Common myeloid progenitor, CD34-positive (primary cell): ENCODE data around the gene RNF133.

ENCODE experiments used
- CTCF ChIA-PET: fragments of 350-600 bp; sonication (Branson Sonifier 250); formaldehyde crosslinking; loops from one replicate; lab custom pipeline; 2021; ENCODE audit warnings: antibody characterized with exemption; lab: Charles Lee
- POLR2A ChIA-PET: fragments of 350-600 bp; sonication (Branson Sonifier 250); formaldehyde crosslinking; loops from one replicate; lab custom pipeline; 2021; ENCODE audit warnings: antibody characterized with exemption; lab: Charles Lee
- DNase-seq, 3 donors: peaks; one replicate each; pipeline versions ENCODE4 v3.0.0 to v3.0.0-alpha.2; 2013
- H3K27ac ChIP-seq, 2 experiments: 1 replicate in 1 of 2; 2 replicates in 1 of 2; pipeline ENCODE4 v1.7.0; 2013; ENCODE audit warnings: inconsistent platforms in 2 of 2, low read length in 2 of 2, mild to moderate bottlenecking in 2 of 2, low read depth in 1 of 2, moderate library complexity in 1 of 2; ENCODE audit not compliant: severe bottlenecking in 2 of 2, insufficient read depth in 1 of 2, poor library complexity in 1 of 2
- H3K27me3 ChIP-seq, 5 experiments: replicated peaks in 2 of 5; 1 replicate in 3 of 5; 2 replicates in 2 of 5; pipeline versions ENCODE4 v1.6.1 to v1.7.0; 2013; ENCODE audit warnings: low read length in 4 of 5, mild to moderate bottlenecking in 2 of 5, moderate library complexity in 2 of 5, inconsistent platforms in 1 of 5; ENCODE audit not compliant: insufficient read depth in 5 of 5, control insufficient read depth in 4 of 5
- H3K36me3 ChIP-seq, 4 experiments: 1 replicate in 2 of 4; 2 replicates in 2 of 4; pipeline versions ENCODE4 v1.6.1 to v1.7.0; 2013; ENCODE audit warnings: low read length in 3 of 4, control low read depth in 1 of 4, mild to moderate bottlenecking in 1 of 4; ENCODE audit not compliant: control insufficient read depth in 4 of 4, insufficient read depth in 4 of 4
- H3K4me1 ChIP-seq, 4 experiments: 1 replicate in 3 of 4; 2 replicates in 1 of 4; pipeline versions ENCODE4 v1.6.1 to v1.7.1; 2013; ENCODE audit warnings: low read length in 3 of 4, mild to moderate bottlenecking in 3 of 4, control low read depth in 1 of 4, inconsistent platforms in 1 of 4, moderate library complexity in 1 of 4; ENCODE audit not compliant: control insufficient read depth in 4 of 4, insufficient read depth in 4 of 4; ENCODE audit errors: control extremely low read depth in 1 of 4
- H3K4me3 ChIP-seq, 7 experiments: 1 replicate in 4 of 7; 2 replicates in 3 of 7; pipeline versions ENCODE4 v1.5.1 to v1.7.0; 2013; ENCODE audit warnings: mild to moderate bottlenecking in 7 of 7, low read length in 6 of 7, moderate library complexity in 6 of 7, inconsistent platforms in 2 of 7, low read depth in 2 of 7, control low read depth in 1 of 7; ENCODE audit not compliant: insufficient read depth in 4 of 7, control insufficient read depth in 1 of 7; ENCODE audit errors: extremely low read depth in 1 of 7
- H3K9me3 ChIP-seq, 5 experiments: 1 replicate in 4 of 5; 2 replicates in 1 of 5; pipeline versions ENCODE4 v1.6.1 to v1.7.1; 2013; ENCODE audit warnings: low read length in 4 of 5, mild to moderate bottlenecking in 2 of 5, inconsistent platforms in 1 of 5, low read depth in 1 of 5, moderate library complexity in 1 of 5; ENCODE audit not compliant: control insufficient read depth in 4 of 5, insufficient read depth in 2 of 5; ENCODE audit errors: control extremely low read depth in 1 of 5
- WGBS: methylation state at CpG from one replicate; pipeline ENCODE4 v1.1.5; 2013; ENCODE audit not compliant: insufficient coverage; 5-methylcytosine and 5-hydroxymethylcytosine counted together

Gene RNF133

DNA sequence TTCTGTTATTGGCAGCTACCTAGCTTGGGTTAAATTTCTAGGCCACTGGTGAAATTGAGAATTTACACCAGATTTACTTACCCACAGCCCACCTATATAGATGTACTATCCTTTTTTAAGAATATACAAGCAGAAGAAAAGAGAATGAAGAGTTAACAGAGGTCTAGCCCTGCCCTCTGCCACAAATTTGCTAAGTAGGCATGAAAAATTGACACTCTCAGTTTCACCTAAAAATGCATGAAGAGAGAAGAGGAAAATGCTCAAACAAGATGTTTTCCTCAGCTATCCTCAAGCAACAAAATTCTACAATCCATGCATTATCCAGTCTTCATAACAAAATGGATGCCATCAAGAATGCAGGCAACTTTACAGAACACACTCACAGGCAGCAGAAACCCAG, 28.4 kb upstream of the RNF133 start:
- no peaks in the 10 kb centered on the region for H3K36me3 ChIP-seq
- H3K27ac ChIP-seq: no peak overlapping the region
- H3K9me3 ChIP-seq: no peaks in the 10 kb centered on the region
- ChIA-PET CTCF (no interaction called here), POLR2A (no interaction called here)
- H3K4me3 ChIP-seq: no peak overlapping the region
- H3K27me3 ChIP-seq: no peaks in the 10 kb centered on the region
- no peaks in the 10 kb centered on the region for H3K4me1 ChIP-seq
- no peak for DNase-seq

DNA sequence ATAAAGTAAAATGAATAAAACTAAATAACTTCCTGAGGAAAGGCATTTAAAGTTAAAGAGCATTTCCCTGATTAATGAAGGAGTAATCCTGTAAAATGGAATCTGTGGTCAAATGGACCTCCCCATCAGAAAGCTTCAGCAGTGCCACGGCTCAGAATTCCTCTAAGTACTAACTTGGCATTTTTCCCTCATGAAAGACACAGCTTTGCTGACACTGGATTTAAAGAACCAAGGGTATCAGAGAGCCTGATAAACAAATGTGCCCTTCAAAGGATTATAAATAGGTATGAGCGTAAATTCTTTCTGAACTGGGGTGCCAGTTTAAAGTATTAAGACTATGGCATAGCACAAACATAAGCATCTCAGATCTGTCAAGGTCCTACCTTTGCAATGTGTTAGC, 28.0 kb upstream of the RNF133 start:
- WGBS: 95% methylated on average over 2 of the region's 2 CpGs
- no peak overlapping the region for H3K4me3 ChIP-seq
- ChIA-PET CTCF (no interaction called here), POLR2A (no interaction called here)
- no peak overlapping the region for H3K27ac ChIP-seq
- DNase-seq: no peak
- H3K36me3 ChIP-seq: no peaks in the 10 kb centered on the region
- no peaks in the 10 kb centered on the region for H3K27me3 ChIP-seq
- H3K4me1 ChIP-seq: no peaks in the 10 kb centered on the region
- no peaks in the 10 kb centered on the region for H3K9me3 ChIP-seq

GRCh38 chr7:122724366-122724765, 25.4 kb upstream of the RNF133 start:
- DNase-seq: no peak
- Histone ChIP-seq H3K27me3 (no peaks in the 10 kb centered on the region), H3K36me3 (no peaks in the 10 kb centered on the region), H3K9me3 (no peaks in the 10 kb centered on the region), H3K4me1 (no peaks in the 10 kb centered on the region), H3K4me3 (no peak overlapping the region), H3K27ac (no peak overlapping the region)
- WGBS: 94% methylated on average over 3 of the region's 4 CpGs
- ChIA-PET CTCF (no interaction called here), POLR2A (no interaction called here)

DNA sequence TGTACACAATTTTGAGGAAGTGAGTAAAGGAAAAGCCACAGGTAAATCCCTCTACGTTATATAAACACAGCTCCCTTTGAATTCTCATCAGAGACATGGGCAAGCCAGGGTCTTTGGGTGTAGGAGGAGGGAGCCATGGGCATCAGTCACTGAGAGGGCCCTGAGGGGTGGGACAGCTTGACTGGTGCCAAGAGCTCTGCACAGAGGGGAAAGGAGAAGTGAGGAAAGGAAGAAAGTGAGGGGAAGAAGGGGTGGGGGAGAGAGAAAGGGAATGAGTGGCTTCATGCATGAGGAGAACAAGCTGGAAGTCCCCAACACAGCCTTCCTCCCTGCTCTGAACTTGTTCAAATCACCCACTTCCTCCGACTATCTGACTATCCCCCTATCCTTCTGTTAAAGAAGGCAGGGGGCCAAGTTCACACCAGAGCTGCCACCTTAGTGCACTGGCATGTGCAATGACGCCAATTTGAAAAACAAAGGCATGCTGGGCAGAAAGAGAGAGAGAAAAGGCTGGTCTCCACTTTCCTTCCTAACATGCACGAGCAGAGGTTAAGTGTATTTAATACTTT, 20.2 kb upstream of the RNF133 start:
- no CpG with 5 or more reads among the region's 4 CpGs for WGBS

GRCh38 chr7:122717356-122718089, 18.6 kb upstream of the RNF133 start:
- CTCF ChIA-PET: interaction anchor here (1.1 kb wide), 1 partner anchor 34 kb away, joined by 3 read pairs; no protein-coding TSS in a partner anchor
- H3K4me1 ChIP-seq: no peaks in the 10 kb centered on the region

More for the DNA sequence above, 20.2 kb upstream of the RNF133 start:
- H3K9me3 ChIP-seq: no peaks in the 10 kb centered on the region
- H3K36me3 ChIP-seq: no peaks in the 10 kb centered on the region
- CTCF ChIA-PET: no interaction called here
- no peaks in the 10 kb centered on the region for H3K27me3 ChIP-seq
- POLR2A ChIA-PET: no interaction called here
- no peak overlapping the region for H3K4me3 ChIP-seq
- DNase-seq: no peak
- H3K4me1 ChIP-seq: no peaks in the 10 kb centered on the region
- no peak overlapping the region for H3K27ac ChIP-seq

GRCh38 chr7:122715183-122715582, 16.3 kb upstream of the RNF133 start:
- H3K27me3 ChIP-seq: no peaks in the 10 kb centered on the region
- no peaks in the 10 kb centered on the region for H3K36me3 ChIP-seq
- CTCF ChIA-PET: no interaction called here
- POLR2A ChIA-PET: no interaction called here
- no peak overlapping the region for H3K27ac ChIP-seq
- no peaks in the 10 kb centered on the region for H3K4me1 ChIP-seq
- no peaks in the 10 kb centered on the region for H3K9me3 ChIP-seq
- H3K4me3 ChIP-seq: no peak overlapping the region
- WGBS: 100% methylated on average over 2 of the region's 3 CpGs
- DNase-seq: no peak

More at GRCh38 chr7:122717356-122718089, 18.6 kb upstream of the RNF133 start:
- WGBS: 100% methylated on average over 1 of the region's 6 CpGs
- no peak for DNase-seq
- Histone ChIP-seq H3K27ac (no peak overlapping the region), H3K4me3 (no peak overlapping the region), H3K36me3 (no peaks in the 10 kb centered on the region), H3K27me3 (no peaks in the 10 kb centered on the region), H3K9me3 (no peaks in the 10 kb centered on the region)
- POLR2A ChIA-PET: no interaction called here

- Histone ChIP-seq H3K36me3 (no peaks in the 10 kb centered on the region), H3K27ac (no peak overlapping the region), H3K4me3 (no peak overlapping the region), H3K27me3 (no peaks in the 10 kb centered on the region), H3K9me3 (no peaks in the 10 kb centered on the region), H3K4me1 (no peaks in the 10 kb centered on the region)
- DNase-seq: no peak
- no CpG with 5 or more reads among the region's 1 CpG for WGBS
- ChIA-PET CTCF (no interaction called here), POLR2A (no interaction called here)
These were observed 12.0 kb upstream of the RNF133 start for GRCh38 chr7:122710916-122711315.
